SK-N-SH (cell line): ENCODE data around the gene PDZD2. TPM values are rescaled to one million over a fixed set of nuclear protein-coding genes. Genes with fewer than 3 reads are reported as not detected.

Source experiments
- CTCF ChIA-PET: fragments of 300-600, 350-600 bp; formaldehyde crosslinking; extraction: SDS; loops from one replicate; lab custom pipeline; 2021; lab: Yijun Ruan, JAX
- POLR2A ChIA-PET: fragments of 350-600 bp; sonication (Branson Sonifier 250); formaldehyde crosslinking; extraction: SDS; loops from one replicate; lab custom pipeline; 2020; ENCODE audit warnings: antibody characterized with exemption, inconsistent platforms; lab: Yijun Ruan, JAX
- DNase-seq: peaks from one replicate; pipeline ENCODE4 v3.0.0; 2012
- H2AFZ ChIP-seq: fragments of 200-600 bp; sonication (generic); 2 replicates; pipeline ENCODE4 v1.8.1; 2016; ENCODE audit warnings: antibody characterized with exemption, mild to moderate bottlenecking, low read depth
- H3F3A ChIP-seq: fragments of 200-600 bp; sonication (generic); replicated peaks from 2 replicates; pipeline ENCODE3; 2016; ENCODE audit warnings: antibody characterized with exemption, mild to moderate bottlenecking; ENCODE audit not compliant: insufficient read depth
- H3K27ac ChIP-seq, 2 experiments: fragments of 200-500 bp in 1 of 2; fragments of 200-600 bp in 1 of 2; sonication (Bioruptor generic) in 1 of 2; sonication (generic), shearing (Covaris generic) in 1 of 2; 2 replicates each; pipeline versions ENCODE4 v1.5.1 to v1.6.1; 2014 to 2016; ENCODE audit warnings: low read depth in 2 of 2, inconsistent platforms in 1 of 2, low read length in 1 of 2, mild to moderate bottlenecking in 1 of 2, mixed read lengths in 1 of 2
- H3K27me3 ChIP-seq: fragments of 200-600 bp; sonication (generic), shearing (Covaris generic); 2 replicates; pipeline ENCODE4 v1.6.1; 2016; ENCODE audit warnings: mixed run types; ENCODE audit not compliant: insufficient read depth
- H3K36me3 ChIP-seq, 2 experiments: fragments of 200-500 bp in 1 of 2; fragments of 200-600 bp in 1 of 2; sonication (Bioruptor generic) in 1 of 2; sonication (generic) in 1 of 2; replicated peaks in 1 of 2; 2 replicates each; pipeline versions ENCODE3 to v1.5.1; 2014 to 2016; ENCODE audit warnings: low read length in 1 of 2, mild to moderate bottlenecking in 1 of 2; ENCODE audit not compliant: insufficient read depth in 2 of 2, control insufficient read depth in 1 of 2
- H3K4me1 ChIP-seq, 2 experiments: fragments of 200-500 bp in 1 of 2; fragments of 200-600 bp in 1 of 2; sonication (Bioruptor generic) in 1 of 2; sonication (generic), shearing (Covaris generic) in 1 of 2; 2 replicates each; pipeline versions ENCODE4 v1.5.1 to v1.6.1; 2014 to 2016; ENCODE audit warnings: low read depth in 1 of 2, low read length in 1 of 2, mixed run types in 1 of 2; ENCODE audit not compliant: insufficient read depth in 2 of 2, control insufficient read depth in 1 of 2
- H3K4me2 ChIP-seq: fragments of 200-600 bp; sonication (generic), shearing (Covaris generic); 2 replicates; pipeline ENCODE4 v1.6.1; 2017; ENCODE audit warnings: mixed run types
- H3K4me3 ChIP-seq, 2 experiments: fragments of 200-500 bp in 1 of 2; fragments of 200-600 bp in 1 of 2; sonication (Bioruptor generic) in 1 of 2; sonication (generic), shearing (Covaris generic) in 1 of 2; 2 replicates each; pipeline versions ENCODE4 v1.5.1 to v1.8.1; 2014 to 2016; ENCODE audit warnings: low read depth in 2 of 2, inconsistent platforms in 1 of 2, low read length in 1 of 2, mild to moderate bottlenecking in 1 of 2, mixed read lengths in 1 of 2, moderate library complexity in 1 of 2
- H3K79me2 ChIP-seq: fragments of 200-600 bp; sonication (generic); 2 replicates; pipeline ENCODE4 v1.8.1; 2017; ENCODE audit warnings: mild to moderate bottlenecking; ENCODE audit not compliant: insufficient read depth
- H3K9ac ChIP-seq: fragments of 200-600 bp; sonication (generic); 2 replicates; pipeline ENCODE4 v1.6.1; 2017; ENCODE audit warnings: mixed run types
- H3K9me2 ChIP-seq: fragments of 200-600 bp; sonication (generic); 2 replicates; pipeline ENCODE4 v1.6.1; 2017; ENCODE audit warnings: mixed run types
- H3K9me3 ChIP-seq: fragments of 200-600 bp; sonication (generic); 2 replicates; pipeline ENCODE4 v1.6.1; 2017; ENCODE audit warnings: mixed run types, mild to moderate bottlenecking, moderate library complexity
- H4K20me1 ChIP-seq: fragments of 200-600 bp; sonication (generic); 2 replicates; pipeline ENCODE4 v1.6.1; 2017; ENCODE audit warnings: mild to moderate bottlenecking, mixed run types; ENCODE audit not compliant: insufficient read depth
- ELF1 ChIP-seq: IDR thresholded peaks from 2 replicates; pipeline ENCODE4 v1.4.0; 2012
- EZH2phosphoT487 ChIP-seq: fragments of 200-600 bp; sonication (generic); IDR thresholded peaks from 2 replicates; pipeline ENCODE4 v1.6.1; 2017; ENCODE audit warnings: low read depth, mixed run types, mild to moderate bottlenecking, antibody characterized with exemption, moderate library complexity, borderline replicate concordance
- FOXM1 ChIP-seq: IDR thresholded peaks from 2 replicates; pipeline ENCODE4 v1.4.0; 2012; ENCODE audit warnings: low read depth, mild to moderate bottlenecking
- GABPA ChIP-seq: IDR thresholded peaks from 2 replicates; pipeline ENCODE4 v1.4.0; 2012; ENCODE audit warnings: low read depth, mild to moderate bottlenecking
- GATA2 ChIP-seq: sonication (generic); formaldehyde crosslinking; IDR thresholded peaks from 2 replicates; pipeline ENCODE4 v1.5.0; 2020; ENCODE audit warnings: mild to moderate bottlenecking, missing genetic modification reagents
- JUND ChIP-seq: IDR thresholded peaks from 2 replicates; pipeline ENCODE4 v1.4.0; 2012
- NFIC ChIP-seq: IDR thresholded peaks from 2 replicates; pipeline ENCODE4 v1.4.0; 2012; ENCODE audit warnings: borderline replicate concordance
- POLR2AphosphoS5 ChIP-seq: IDR thresholded peaks from 2 replicates; pipeline ENCODE4 v1.6.1; 2012; ENCODE audit warnings: low read depth, low read length
- RAD21 ChIP-seq: IDR thresholded peaks from 2 replicates; pipeline ENCODE4 v1.6.1; 2012; ENCODE audit warnings: mild to moderate bottlenecking, low read length
- REST ChIP-seq: IDR thresholded peaks from 2 replicates; pipeline ENCODE4 v1.6.1; 2012; ENCODE audit warnings: mild to moderate bottlenecking, low read depth, low read length, moderate library complexity
- SIN3A ChIP-seq: IDR thresholded peaks from 2 replicates; pipeline ENCODE4 v1.6.1; 2012; ENCODE audit warnings: low read depth, mild to moderate bottlenecking, low read length, moderate library complexity, borderline replicate concordance
- SMC3 ChIP-seq: IDR thresholded peaks from 2 replicates; pipeline ENCODE4 v1.6.1; 2012; ENCODE audit warnings: low read depth, low read length, improper control_type of control experiment
- YY1 ChIP-seq: IDR thresholded peaks from 2 replicates; pipeline ENCODE4 v1.4.0; 2012; ENCODE audit warnings: low read depth, mild to moderate bottlenecking
- WGBS: methylation state at CpG from one replicate; pipeline ENCODE4 v1.1.6; 2017; ENCODE audit warnings: low lambda C conversion rate; 5-methylcytosine and 5-hydroxymethylcytosine counted together
- polyA plus RNA-seq, 3 experiments: library from polyadenylated mRNA; depleted of rRNA; stranded (reverse); fragments of >200 nt; gene quantifications; 2 replicates each; pipeline ENCODE4 v1.2.3, GENCODE V29; 2012
- TF ChIP-seq, protein P1 (sequence below): IDR thresholded peaks from 2 replicates; pipeline ENCODE4 v1.4.0; 2012; ENCODE audit warnings: low read depth, borderline replicate concordance
- TF ChIP-seq, protein P2 (sequence below): fragments of 150-350 bp; IDR thresholded peaks from 2 replicates; pipeline ENCODE4 v1.6.1; 2016; ENCODE audit warnings: mild to moderate bottlenecking, low read depth, low read length
- TF ChIP-seq, protein P3 (sequence below): IDR thresholded peaks from 2 replicates; pipeline ENCODE4 v1.4.0; 2012; ENCODE audit warnings: low read depth
- TF ChIP-seq, protein P4 (sequence below): IDR thresholded peaks from 2 replicates; pipeline ENCODE4 v1.4.0; 2012; ENCODE audit warnings: low read depth, borderline replicate concordance

The PDZD2 gene
- polyA plus RNA-seq, 1 of the 3 experiments (the other 2 are of a cell fraction), result 0.13 TPM

DNA sequence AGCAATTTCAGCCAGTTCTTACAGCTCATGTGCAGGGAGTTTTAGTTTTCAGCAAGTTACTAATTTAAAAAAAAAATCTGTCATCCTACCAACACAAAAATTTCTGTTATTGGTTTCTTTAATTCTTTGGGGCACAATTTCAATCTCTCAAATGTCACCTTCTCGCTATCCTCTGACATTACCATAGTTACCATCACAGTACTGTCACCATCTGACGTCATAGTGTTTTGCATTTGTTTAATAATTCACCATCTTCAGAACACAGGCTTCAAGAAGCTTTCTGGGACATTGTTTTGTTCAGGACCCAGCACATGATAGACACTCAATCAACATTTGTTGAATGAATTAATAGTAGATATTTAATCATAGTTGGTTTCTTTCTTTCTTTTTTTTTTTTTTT, 155.1 kb downstream of the PDZD2 start:
- Histone ChIP-seq H4K20me1 (no peaks in the 10 kb centered on the region), H3K27me3 (no peaks in the 10 kb centered on the region; the same call in 1 of the 2 replicates), H3K4me1 (peaks cover 0 to 6% of the 10 kb centered on the region in 2 experiments; a peak in 1 of 4 replicates), H3F3A (no peaks in the 10 kb centered on the region), H3K27ac (no peak overlapping the region), H3K79me2 (no peaks in the 10 kb centered on the region), H3K9me2 (no peaks in the 10 kb centered on the region), H2AFZ (no peak overlapping the region), H3K9me3 (no peaks in the 10 kb centered on the region), H3K4me3 (no peak overlapping the region), H3K4me2 (no peak overlapping the region), H3K36me3 (no peaks in the 10 kb centered on the region), H3K9ac (no peak overlapping the region)
- WGBS, result 29% methylated on average over 2 of the region's 2 CpGs
- CTCF ChIA-PET, result interaction anchor here (0.9 to 4.1 kb wide), 3 partner anchors 10 to 15 kb away, joined by 4 to 21 read pairs (median 4); no protein-coding TSS in a partner anchor
- POLR2A ChIA-PET, result no interaction called here
- TF ChIP-seq JUND (no peak), GABPA (no peak), RAD21 (no peak), SMC3 (no peak), SIN3A (no peak), YY1 (no peak), EZH2phosphoT487 (no peak), NFIC (no peak), REST (no peak), GATA2 (no peak)
- TF ChIP-seq, protein P1, sequence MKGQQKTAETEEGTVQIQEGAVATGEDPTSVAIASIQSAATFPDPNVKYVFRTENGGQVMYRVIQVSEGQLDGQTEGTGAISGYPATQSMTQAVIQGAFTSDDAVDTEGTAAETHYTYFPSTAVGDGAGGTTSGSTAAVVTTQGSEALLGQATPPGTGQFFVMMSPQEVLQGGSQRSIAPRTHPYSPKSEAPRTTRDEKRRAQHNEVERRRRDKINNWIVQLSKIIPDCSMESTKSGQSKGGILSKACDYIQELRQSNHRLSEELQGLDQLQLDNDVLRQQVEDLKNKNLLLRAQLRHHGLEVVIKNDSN, result no peak
- TF ChIP-seq, protein P2, sequence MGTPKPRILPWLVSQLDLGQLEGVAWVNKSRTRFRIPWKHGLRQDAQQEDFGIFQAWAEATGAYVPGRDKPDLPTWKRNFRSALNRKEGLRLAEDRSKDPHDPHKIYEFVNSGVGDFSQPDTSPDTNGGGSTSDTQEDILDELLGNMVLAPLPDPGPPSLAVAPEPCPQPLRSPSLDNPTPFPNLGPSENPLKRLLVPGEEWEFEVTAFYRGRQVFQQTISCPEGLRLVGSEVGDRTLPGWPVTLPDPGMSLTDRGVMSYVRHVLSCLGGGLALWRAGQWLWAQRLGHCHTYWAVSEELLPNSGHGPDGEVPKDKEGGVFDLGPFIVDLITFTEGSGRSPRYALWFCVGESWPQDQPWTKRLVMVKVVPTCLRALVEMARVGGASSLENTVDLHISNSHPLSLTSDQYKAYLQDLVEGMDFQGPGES, result no peak
- DNase-seq, result no peak

DNA sequence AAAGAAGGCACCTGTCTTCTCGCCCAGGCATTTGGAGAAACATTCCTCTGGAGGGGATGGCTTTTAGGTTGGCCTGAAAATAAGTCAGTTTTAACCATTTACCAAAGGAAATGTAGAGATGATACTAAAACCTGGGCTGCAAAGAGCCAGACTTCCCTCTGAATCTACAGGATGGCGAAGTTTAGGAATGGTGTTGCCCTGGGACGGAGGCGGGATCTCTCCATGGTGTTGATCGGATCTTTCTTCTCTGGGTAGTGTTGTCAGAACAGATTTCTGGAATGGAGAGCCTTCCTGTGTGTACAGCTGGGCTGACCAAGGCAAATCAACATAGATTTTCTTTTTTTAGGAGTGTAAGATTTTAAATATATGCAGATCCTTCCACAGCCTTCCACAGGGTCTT, 159.2 kb downstream of the PDZD2 start:
- CTCF ChIA-PET, result interaction anchor here (0.8 to 4.2 kb wide), 3 partner anchors 11 to 295 kb away, joined by 3 to 16 read pairs (median 5); no protein-coding TSS in a partner anchor
- 52% methylated on average over 5 of the region's 5 CpGs for WGBS
- TF ChIP-seq EZH2phosphoT487, result no peak
- TF ChIP-seq, protein P2, result no peak
- TF ChIP-seq, protein P3, sequence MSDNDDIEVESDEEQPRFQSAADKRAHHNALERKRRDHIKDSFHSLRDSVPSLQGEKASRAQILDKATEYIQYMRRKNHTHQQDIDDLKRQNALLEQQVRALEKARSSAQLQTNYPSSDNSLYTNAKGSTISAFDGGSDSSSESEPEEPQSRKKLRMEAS, result no peak
- TF ChIP-seq, protein P1, result no peak
- TF ChIP-seq, protein P4, sequence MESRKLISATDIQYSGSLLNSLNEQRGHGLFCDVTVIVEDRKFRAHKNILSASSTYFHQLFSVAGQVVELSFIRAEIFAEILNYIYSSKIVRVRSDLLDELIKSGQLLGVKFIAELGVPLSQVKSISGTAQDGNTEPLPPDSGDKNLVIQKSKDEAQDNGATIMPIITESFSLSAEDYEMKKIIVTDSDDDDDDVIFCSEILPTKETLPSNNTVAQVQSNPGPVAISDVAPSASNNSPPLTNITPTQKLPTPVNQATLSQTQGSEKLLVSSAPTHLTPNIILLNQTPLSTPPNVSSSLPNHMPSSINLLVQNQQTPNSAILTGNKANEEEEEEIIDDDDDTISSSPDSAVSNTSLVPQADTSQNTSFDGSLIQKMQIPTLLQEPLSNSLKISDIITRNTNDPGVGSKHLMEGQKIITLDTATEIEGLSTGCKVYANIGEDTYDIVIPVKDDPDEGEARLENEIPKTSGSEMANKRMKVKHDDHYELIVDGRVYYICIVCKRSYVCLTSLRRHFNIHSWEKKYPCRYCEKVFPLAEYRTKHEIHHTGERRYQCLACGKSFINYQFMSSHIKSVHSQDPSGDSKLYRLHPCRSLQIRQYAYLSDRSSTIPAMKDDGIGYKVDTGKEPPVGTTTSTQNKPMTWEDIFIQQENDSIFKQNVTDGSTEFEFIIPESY, result no peak
- no peak for TF ChIP-seq GABPA
- TF ChIP-seq POLR2AphosphoS5, result no peak
- TF ChIP-seq NFIC, result no peak
- no peak for TF ChIP-seq JUND
- TF ChIP-seq ELF1, result no peak
- TF ChIP-seq FOXM1, result no peak

More for the DNA sequence above, 159.2 kb downstream of the PDZD2 start:
- Histone ChIP-seq H3K9me3 (no peaks in the 10 kb centered on the region), H3K27me3 (no peaks in the 10 kb centered on the region; the same call in 1 of the 2 replicates), H3K9ac (no peak overlapping the region), H3K4me3 (no peak overlapping the region), H3K4me2 (no peak overlapping the region), H3K4me1 (peaks cover 0 to 9% of the 10 kb centered on the region in 2 experiments; a peak in 1 of 4 replicates), H3K9me2 (no peaks in the 10 kb centered on the region), H2AFZ (no peak overlapping the region), H3K27ac (no peak overlapping the region), H3K79me2 (no peaks in the 10 kb centered on the region), H3K36me3 (no peaks in the 10 kb centered on the region), H4K20me1 (no peaks in the 10 kb centered on the region), H3F3A (no peaks in the 10 kb centered on the region)
- no peak for DNase-seq
- POLR2A ChIA-PET, result no interaction called here
